GM10266 (cell line): ENCODE results near the gene LIPC.
A peak's percentile ranks its signal among the peaks of the same experiment; 100 is the strongest.

Experiments
- DNase-seq: peaks from one replicate; pipeline ENCODE4 v3.0.0; 2012; ENCODE audit errors: extremely low spot score
- CTCF ChIP-seq: IDR thresholded peaks from 2 replicates; pipeline ENCODE4 v1.5.1; 2012; ENCODE audit warnings: mild to moderate bottlenecking, low read depth; ENCODE audit not compliant: control insufficient read depth, insufficient read depth; ENCODE audit errors: missing control alignments

LIPC gene

GRCh38 chr15:58467722-58468423 is 36.1 kb downstream of the LIPC start:
- no peak for DNase-seq
- no peak for TF ChIP-seq CTCF

- no peak for DNase-seq
- TF ChIP-seq CTCF, result no peak
Measured at GRCh38 chr15:58469432-58470353, 37.9 kb downstream of the LIPC start.

DNA sequence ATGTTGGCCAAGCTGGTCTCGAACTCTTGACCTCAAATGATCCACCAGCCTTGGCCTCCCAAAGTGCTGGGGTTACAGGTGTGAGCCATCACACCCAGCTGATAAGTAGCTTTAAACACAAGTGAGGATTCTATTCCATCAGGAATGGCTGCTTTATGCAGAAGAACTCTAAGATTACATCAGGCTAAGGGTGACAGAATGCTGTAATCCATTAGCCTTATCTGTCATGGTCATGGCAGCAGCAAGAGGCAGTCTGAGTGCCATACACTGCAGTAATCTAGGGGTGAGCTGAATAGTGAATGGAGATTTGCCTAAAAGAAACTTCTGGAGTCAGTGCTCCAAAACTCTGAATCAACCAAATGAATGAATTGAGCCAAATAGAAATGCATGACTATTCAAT is 39.6 kb downstream of the LIPC start:
- no peak for TF ChIP-seq CTCF
- no peak for DNase-seq

DNA sequence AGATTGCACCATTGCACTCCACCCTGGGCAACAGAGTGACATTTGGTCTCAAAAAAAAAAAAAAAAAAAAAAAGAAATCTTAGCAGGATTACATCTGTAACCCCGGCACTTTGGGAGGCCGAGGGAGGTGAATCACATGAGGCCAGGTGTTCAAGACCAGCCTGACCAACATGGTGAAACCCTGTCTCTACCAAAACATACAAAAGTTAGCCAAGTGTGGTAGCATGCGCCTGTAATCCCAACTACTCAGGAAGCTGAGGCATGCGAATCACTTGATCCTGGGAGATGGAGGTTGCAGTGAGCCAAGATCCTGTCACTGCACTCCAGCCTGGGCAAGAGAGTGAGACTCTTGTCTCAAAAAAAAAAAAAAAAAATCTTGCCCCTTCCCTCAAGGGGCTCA is 40.4 kb downstream of the LIPC start:
- DNase-seq, result no peak
- no peak for TF ChIP-seq CTCF

DNA sequence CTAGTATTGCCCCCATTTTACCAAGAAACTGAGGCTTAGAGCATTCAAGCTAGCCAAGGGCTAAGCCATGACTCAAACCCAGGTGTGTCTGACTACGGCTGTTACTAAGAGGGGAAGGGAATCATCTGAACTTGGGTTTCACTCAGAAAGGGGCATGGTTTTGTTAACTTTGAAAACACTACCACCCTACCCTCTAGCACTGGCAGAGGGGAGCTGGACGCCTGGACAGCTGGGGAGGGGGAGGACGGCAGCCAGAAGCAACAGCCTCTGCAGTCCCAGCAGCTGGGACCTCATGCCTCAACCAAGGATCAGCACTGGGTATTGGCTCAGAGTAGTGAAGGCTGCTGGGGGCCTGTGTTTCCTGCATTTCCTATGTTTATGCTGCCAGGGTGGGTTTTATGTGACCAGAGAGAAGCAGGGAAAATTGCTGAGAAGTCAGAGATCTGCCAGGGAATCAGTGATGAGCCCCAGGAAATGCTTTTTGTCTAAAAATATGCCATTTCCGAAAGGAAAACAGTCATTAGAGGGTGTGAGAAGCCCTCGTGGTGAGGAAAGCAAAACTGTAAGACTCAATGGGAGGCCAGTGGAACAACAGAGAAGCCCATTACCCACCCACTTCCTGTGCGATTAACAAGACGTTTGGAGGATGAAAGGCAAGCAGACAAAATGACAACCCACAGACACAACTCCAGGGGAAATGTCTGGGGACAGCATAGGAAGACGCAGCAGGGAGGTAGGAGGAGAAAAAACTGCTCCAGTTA is 41.2 kb downstream of the LIPC start:
- no peak for TF ChIP-seq CTCF
- no peak for DNase-seq

DNA sequence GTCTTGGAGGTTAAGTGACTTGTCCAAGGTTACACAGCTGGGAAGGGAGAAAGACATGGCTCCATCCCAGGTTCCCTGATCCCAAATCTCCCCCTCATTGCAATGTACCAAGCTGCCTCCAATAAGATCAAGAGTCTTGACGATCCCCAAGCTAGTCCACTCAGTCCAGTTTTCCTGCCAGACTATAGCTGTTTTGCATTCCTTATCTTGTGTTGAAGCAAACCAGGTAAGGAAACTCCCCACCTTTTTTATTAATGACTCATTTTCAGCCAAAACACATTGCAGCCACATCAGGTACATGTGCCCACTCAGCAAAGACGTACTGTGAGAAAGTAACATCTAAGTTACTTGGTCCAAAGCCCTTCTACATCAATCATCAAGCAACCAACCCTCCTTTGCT is 41.9 kb downstream of the LIPC start:
- DNase-seq, result peak; percentile 22
- TF ChIP-seq CTCF, result no peak

DNA sequence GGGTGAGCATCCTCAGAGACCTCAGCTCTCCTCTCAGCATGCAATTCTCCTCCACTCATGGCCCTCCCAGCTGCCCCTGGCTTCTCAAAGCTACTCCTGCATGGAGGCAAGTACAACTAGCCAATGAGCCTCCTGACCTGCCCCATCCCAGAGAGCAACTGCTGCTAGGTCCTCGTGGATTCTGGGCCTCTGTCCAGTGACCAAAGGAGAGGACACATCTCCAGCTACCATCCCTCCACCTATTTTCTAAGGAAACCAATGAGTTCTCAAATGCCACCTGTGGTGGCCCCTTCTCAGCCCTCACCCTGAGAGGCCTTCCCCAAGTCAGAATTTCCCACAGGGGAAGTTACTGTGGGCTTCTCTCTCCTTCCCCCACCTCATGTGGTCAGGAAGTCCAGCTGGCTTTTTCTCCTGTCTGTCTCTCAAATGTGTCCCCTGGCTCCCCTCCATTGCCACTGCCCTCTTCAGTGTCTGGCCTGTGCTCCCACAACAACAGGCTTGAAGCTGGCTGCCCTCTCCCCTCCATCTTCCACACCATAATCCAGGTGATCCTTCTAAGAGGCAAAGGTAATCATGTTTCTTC is 43.0 kb downstream of the LIPC start:
- no peak for DNase-seq
- no peak for TF ChIP-seq CTCF
